Astrocyte (in vitro differentiated cells and primary cell): ENCODE data around the gene KCNJ1.

Experiments
- CTCF ChIP-seq: IDR thresholded peaks from 2 replicates; pipeline ENCODE4 v1.5.1; 2011; ENCODE audit warnings: low read depth, mild to moderate bottlenecking, inconsistent platforms, low read length, moderate library complexity; ENCODE audit not compliant: insufficient read depth
- EZH2 ChIP-seq: IDR thresholded peaks from 2 replicates; pipeline ENCODE4 v1.6.1; 2012; ENCODE audit warnings: mild to moderate bottlenecking, low read length, inconsistent platforms; ENCODE audit not compliant: insufficient read depth

GRCh38 chr11:128904303-128904655, 37.2 kb upstream of the KCNJ1 start:
- TF ChIP-seq EZH2 (no peak), CTCF (no peak)
